ENCODE measurements around the gene NKRF.

DNA sequence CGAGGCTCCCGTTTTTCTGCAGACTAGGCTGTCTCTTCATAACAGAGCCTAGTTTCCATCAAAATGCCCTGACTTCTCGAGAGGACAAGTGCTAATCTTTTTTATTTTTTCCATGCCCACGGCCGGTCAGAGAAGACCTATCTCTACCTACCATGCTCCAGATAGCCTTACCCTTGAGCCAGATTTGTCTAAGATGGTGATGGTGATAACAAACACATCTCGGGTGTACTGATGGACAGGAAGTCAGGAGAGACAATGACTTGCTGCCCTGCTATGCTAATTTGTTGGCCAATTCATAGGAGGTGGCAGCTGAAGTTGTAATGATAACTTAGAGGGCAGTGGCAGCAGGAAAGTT lies 42.2 kb upstream of the NKRF start:
- TF ChIP-seq MAFK (IDR thresholded peaks at IDR 0.05; ENCODE audit: low read depth, low read length) (no peak), SP4 (IDR thresholded peaks at IDR 0.05; ENCODE audit: low read length) (no peak), CTCF (IDR thresholded peaks at IDR 0.05; ENCODE audit: control extremely low read depth in 1 of 3, insufficient read depth in 1 of 3, low read depth in 1 of 3, low read length in 3 of 3) (no peak)

All from H1 (cell line).